ENCODE measurements around the gene TLR9. TPM values are rescaled to one million over a fixed set of nuclear protein-coding genes. Genes with fewer than 3 reads are reported as not detected.

TLR9 gene
- total RNA-seq, 1 donor from 2014 or later: 0.12 TPM

DNA sequence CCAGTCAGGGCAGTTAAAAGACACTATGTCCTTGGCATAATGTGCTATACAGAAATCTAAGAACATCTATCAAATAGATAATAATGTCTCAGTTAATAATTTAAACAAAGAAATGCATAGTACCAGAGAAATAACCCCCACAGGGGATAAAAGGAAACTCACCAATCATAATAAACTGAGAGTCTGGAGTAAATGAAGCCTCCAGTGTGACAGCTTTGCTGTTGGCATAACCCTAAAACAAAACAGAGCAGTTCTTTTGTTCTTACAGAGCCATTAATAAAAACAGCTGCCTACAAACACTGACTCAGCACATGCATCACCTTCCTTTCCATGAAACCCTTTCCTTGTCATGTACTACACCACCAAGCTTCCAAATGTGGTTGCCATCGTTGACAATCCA lies 33.6 kb upstream of the TLR9 start:
- H3K27ac Mint-ChIP-seq (ENCODE audit: unreplicated experiment): no peak overlapping the region
- TF ChIP-seq, protein P1, sequence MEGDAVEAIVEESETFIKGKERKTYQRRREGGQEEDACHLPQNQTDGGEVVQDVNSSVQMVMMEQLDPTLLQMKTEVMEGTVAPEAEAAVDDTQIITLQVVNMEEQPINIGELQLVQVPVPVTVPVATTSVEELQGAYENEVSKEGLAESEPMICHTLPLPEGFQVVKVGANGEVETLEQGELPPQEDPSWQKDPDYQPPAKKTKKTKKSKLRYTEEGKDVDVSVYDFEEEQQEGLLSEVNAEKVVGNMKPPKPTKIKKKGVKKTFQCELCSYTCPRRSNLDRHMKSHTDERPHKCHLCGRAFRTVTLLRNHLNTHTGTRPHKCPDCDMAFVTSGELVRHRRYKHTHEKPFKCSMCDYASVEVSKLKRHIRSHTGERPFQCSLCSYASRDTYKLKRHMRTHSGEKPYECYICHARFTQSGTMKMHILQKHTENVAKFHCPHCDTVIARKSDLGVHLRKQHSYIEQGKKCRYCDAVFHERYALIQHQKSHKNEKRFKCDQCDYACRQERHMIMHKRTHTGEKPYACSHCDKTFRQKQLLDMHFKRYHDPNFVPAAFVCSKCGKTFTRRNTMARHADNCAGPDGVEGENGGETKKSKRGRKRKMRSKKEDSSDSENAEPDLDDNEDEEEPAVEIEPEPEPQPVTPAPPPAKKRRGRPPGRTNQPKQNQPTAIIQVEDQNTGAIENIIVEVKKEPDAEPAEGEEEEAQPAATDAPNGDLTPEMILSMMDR (IDR thresholded peaks at IDR 0.05): no peak
- no peaks in the 10 kb centered on the region for H3K9me3 Mint-ChIP-seq (ENCODE audit: low read depth)
- no peak overlapping the region for H3K4me3 Mint-ChIP-seq (ENCODE audit: unreplicated experiment)
- peaks cover 56% of the 10 kb centered on the region for H3K36me3 Mint-ChIP-seq (ENCODE audit: low read depth)
- H3K27me3 Mint-ChIP-seq (ENCODE audit: low read depth): no peaks in the 10 kb centered on the region
- no peaks in the 10 kb centered on the region for H3K4me1 Mint-ChIP-seq (ENCODE audit: low read depth)
- DNase-seq (ENCODE audit: low spot score): no peak

DNA sequence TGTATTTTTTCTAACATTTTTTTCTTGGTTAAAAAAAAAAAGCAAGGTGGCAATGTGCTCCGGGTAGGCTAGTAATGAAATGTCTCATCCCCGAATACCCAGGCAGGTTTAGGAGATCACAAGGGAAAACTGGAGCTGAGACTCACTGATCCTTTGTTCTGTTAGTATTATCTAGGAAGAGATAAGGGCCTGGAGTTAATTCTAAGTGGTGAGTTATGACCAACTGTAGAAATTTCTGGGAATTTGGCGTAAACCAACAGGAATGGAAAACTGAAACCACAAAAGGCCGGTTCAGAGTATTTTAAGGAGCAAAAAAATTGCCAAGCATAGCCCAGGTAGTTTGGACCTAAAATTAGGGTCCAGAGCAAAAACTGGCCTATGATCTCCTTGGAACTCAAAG lies 32.5 kb upstream of the TLR9 start:
- TF ChIP-seq, protein P1 (IDR thresholded peaks at IDR 0.05): no peak
- Mint-ChIP-seq H3K4me3 (ENCODE audit: unreplicated experiment) (no peak overlapping the region), H3K9me3 (ENCODE audit: low read depth) (no peaks in the 10 kb centered on the region), H3K36me3 (ENCODE audit: low read depth) (peaks cover 55% of the 10 kb centered on the region), H3K27me3 (ENCODE audit: low read depth) (no peaks in the 10 kb centered on the region), H3K27ac (ENCODE audit: unreplicated experiment) (no peak overlapping the region), H3K4me1 (ENCODE audit: low read depth) (no peaks in the 10 kb centered on the region)
- DNase-seq (ENCODE audit: low spot score): no peak

DNA sequence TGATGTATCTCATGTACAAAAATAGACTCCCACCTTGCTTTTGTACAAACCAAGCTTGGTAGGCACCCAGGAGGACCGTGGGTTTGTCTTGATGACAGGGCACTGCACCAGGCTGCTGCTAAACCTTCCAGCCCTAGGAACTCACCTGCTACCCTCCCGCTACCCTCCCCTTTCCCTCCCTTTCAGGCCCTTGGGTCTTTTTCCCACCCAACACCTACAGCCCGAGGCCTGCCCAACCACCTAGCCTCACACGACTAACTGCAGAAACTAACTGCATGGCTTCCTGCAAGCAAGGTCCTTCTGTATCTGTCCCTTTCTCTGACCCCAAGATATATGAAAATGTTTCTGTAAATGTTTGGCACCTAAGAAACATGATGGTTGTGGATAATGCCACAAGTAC lies 31.2 kb upstream of the TLR9 start:
- Mint-ChIP-seq H3K27ac (ENCODE audit: unreplicated experiment) (no peak overlapping the region), H3K4me3 (ENCODE audit: unreplicated experiment) (no peak overlapping the region), H3K27me3 (ENCODE audit: low read depth) (no peaks in the 10 kb centered on the region), H3K36me3 (ENCODE audit: low read depth) (peaks cover 49% of the 10 kb centered on the region), H3K9me3 (ENCODE audit: low read depth) (no peaks in the 10 kb centered on the region), H3K4me1 (ENCODE audit: low read depth) (no peaks in the 10 kb centered on the region)
- peak; percentile 42 for DNase-seq (ENCODE audit: low spot score)
- TF ChIP-seq, protein P1 (IDR thresholded peaks at IDR 0.05): no peak

DNA sequence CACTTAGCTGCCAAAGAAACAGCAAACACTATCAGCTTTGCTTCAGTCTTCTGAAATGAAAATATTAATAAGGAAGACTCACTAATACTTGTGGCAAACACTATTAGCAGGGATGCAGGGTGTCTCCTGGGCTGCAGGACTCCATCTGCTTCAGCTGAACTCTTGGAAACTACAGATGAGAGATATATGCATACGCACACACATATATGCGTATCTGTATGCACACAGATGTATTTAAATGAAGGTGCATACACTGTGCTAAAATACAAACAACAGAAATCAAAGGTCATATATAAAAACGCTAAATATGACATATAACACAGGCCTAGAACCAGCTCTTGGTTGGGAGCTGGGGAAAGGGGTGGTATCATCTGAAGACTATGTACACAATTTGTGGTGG lies 30.7 kb upstream of the TLR9 start:
- Mint-ChIP-seq H3K9me3 (ENCODE audit: low read depth) (no peaks in the 10 kb centered on the region), H3K27me3 (ENCODE audit: low read depth) (no peaks in the 10 kb centered on the region), H3K4me3 (ENCODE audit: unreplicated experiment) (no peak overlapping the region), H3K36me3 (ENCODE audit: low read depth) (peaks cover 46% of the 10 kb centered on the region), H3K27ac (ENCODE audit: unreplicated experiment) (no peak overlapping the region), H3K4me1 (ENCODE audit: low read depth) (no peaks in the 10 kb centered on the region)
- TF ChIP-seq, protein P1 (IDR thresholded peaks at IDR 0.05): no peak
- no peak for DNase-seq (ENCODE audit: low spot score)

DNA sequence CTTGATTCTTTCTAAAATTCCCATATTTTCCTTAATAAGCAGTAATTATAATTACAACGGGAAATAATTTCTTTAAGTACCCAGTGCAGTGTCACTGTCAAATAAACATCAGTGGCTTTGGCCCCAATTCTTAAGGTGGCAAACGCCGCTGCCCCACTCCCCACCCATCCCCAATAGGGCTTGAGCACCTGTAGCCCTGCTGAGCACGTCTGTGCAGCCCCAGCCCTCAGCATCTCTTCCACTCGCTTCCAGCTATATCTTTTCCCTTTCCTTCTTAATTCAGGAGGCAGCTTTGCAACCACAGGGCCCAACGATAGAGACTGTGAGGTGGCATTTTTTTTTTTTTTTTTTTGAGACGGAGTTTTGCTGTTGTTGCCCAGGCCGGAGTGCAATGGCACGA lies 29.2 kb upstream of the TLR9 start:
- H3K36me3 Mint-ChIP-seq (ENCODE audit: low read depth): peaks cover 35% of the 10 kb centered on the region
- no peak overlapping the region for H3K4me3 Mint-ChIP-seq (ENCODE audit: unreplicated experiment)
- no peaks in the 10 kb centered on the region for H3K27me3 Mint-ChIP-seq (ENCODE audit: low read depth)
- no peaks in the 10 kb centered on the region for H3K4me1 Mint-ChIP-seq (ENCODE audit: low read depth)
- no peak overlapping the region for H3K27ac Mint-ChIP-seq (ENCODE audit: unreplicated experiment)
- DNase-seq (ENCODE audit: low spot score): peak; percentile 54
- TF ChIP-seq, protein P1 (IDR thresholded peaks at IDR 0.05): no peak
- no peaks in the 10 kb centered on the region for H3K9me3 Mint-ChIP-seq (ENCODE audit: low read depth)

All from chondrocyte (in vitro differentiated cells).